Peyer's patch (tissue), 4 donors: ENCODE measurements around the gene RNF31.

ENCODE experiments used
- CTCF ChIP-seq, 6 experiments: fragments of 450-650 bp in 4 of 6; fragments of 200-600 bp in 2 of 6; sonication (generic) in 1 of 6; IDR thresholded peaks; one replicate each; pipeline ENCODE4 v1.5.1; 2017 to 2019; ENCODE audit warnings: antibody characterized with exemption in 6 of 6, mild to moderate bottlenecking in 3 of 6, moderate library complexity in 1 of 6
- POLR2A ChIP-seq, 2 donors: fragments of 450-650 bp; IDR thresholded peaks; one replicate each; pipeline ENCODE4 v1.5.1; 2017; ENCODE audit warnings: antibody characterized with exemption in 2 of 2, mild to moderate bottlenecking in 2 of 2, moderate library complexity in 2 of 2

- TF ChIP-seq CTCF (IDR thresholded peaks at IDR 0.05) (no peak), POLR2A (IDR thresholded peaks at IDR 0.05) (no peak)
These were observed 10.4 kb upstream of the RNF31 start for GRCh38 chr14:24136684-24137528.
